GM12865 (cell line): ENCODE measurements around the gene NEUROD4.
A peak's percentile ranks its signal among the peaks of the same experiment; 100 is the strongest.
"Not testable (repeated sequence)": the region's sequence is repeated elsewhere in the genome, so short reads cannot be mapped to it uniquely, and the experiment has no call there.

Source experiments
- DNase-seq: peaks from one replicate; pipeline ENCODE4 v3.0.0; 2010; ENCODE audit warnings: low read depth
- H3K4me3 ChIP-seq: 2 replicates; pipeline ENCODE4 v1.5.1; 2011; ENCODE audit warnings: mild to moderate bottlenecking, low read depth, low read length, control low read depth
- CTCF ChIP-seq: IDR thresholded peaks from 2 replicates; pipeline ENCODE4 v1.5.1; 2011; ENCODE audit warnings: low read length, control low read depth, low read depth, inconsistent platforms; ENCODE audit not compliant: insufficient read depth; ENCODE audit errors: missing control alignments

The NEUROD4 gene

GRCh38 chr12:54977857-54978256 lies 41.9 kb upstream of the NEUROD4 start:
- DNase-seq, result no peak

GRCh38 chr12:54980341-54980740 lies 39.4 kb upstream of the NEUROD4 start:
- TF ChIP-seq CTCF, result no peak
- no peak for DNase-seq
- no peak overlapping the region for H3K4me3 ChIP-seq

More at GRCh38 chr12:54977857-54978256, 41.9 kb upstream of the NEUROD4 start:
- no peak overlapping the region for H3K4me3 ChIP-seq
- TF ChIP-seq CTCF, result no peak

GRCh38 chr12:54981796-54982195 lies 38.0 kb upstream of the NEUROD4 start:
- TF ChIP-seq CTCF, result no peak
- no peak overlapping the region for H3K4me3 ChIP-seq
- DNase-seq, result no peak

GRCh38 chr12:54983536-54984101 lies 36.2 kb upstream of the NEUROD4 start:
- no peak for TF ChIP-seq CTCF
- DNase-seq, result no peak
- peak overlapping the region; percentile 72 for H3K4me3 ChIP-seq

- peak within 1 kb of the TSS; percentile 72 for H3K4me3 ChIP-seq
- peak; percentile 94 for DNase-seq
- no peak for TF ChIP-seq CTCF
Measured at GRCh38 chr12:54984658-54985376, 35.0 kb upstream of the NEUROD4 start, which contains the start of gene TESPA1. TESPA1 (minus strand) TSS chr12:54984762; CDS start chr12:54974562, 10,200 bp downstream.

- not testable (repeated sequence) for DNase-seq, H3K4me3 ChIP-seq
Measured at GRCh38 chr12:54986773-54987172, 33.0 kb upstream of the NEUROD4 start.

- DNase-seq, result no peak
- no peak for TF ChIP-seq CTCF
- H3K4me3 ChIP-seq, result no peak overlapping the region
Measured at GRCh38 chr12:54987611-54988231, 32.1 kb upstream of the NEUROD4 start.
